Endodermal cell (in vitro differentiated cells): ENCODE measurements around the gene LRRC7. TPM values are rescaled to one million over a fixed set of nuclear protein-coding genes. Genes with fewer than 3 reads are reported as not detected.

Experiments used
- DNase-seq: peaks from one replicate; pipeline ENCODE4 v3.0.0-alpha.2; 2017
- H3K27ac ChIP-seq: 2 replicates; pipeline ENCODE4 v1.5.1; 2013; ENCODE audit warnings: mild to moderate bottlenecking, low read depth, low read length, moderate library complexity
- H3K27me3 ChIP-seq: 2 replicates; pipeline ENCODE4 v1.6.1; 2013; ENCODE audit warnings: mild to moderate bottlenecking, low read length, moderate library complexity; ENCODE audit not compliant: insufficient read depth, control insufficient read depth, poor library complexity, severe bottlenecking
- H3K36me3 ChIP-seq: 2 replicates; pipeline ENCODE4 v1.7.0; 2013; ENCODE audit warnings: mild to moderate bottlenecking, low read length, moderate library complexity; ENCODE audit not compliant: control insufficient read depth, insufficient read depth
- H3K4me1 ChIP-seq: one replicate; pipeline ENCODE4 v1.7.0; 2013; ENCODE audit warnings: low read length; ENCODE audit not compliant: control insufficient read depth, insufficient read depth
- H3K4me3 ChIP-seq: 2 replicates; pipeline ENCODE4 v1.5.1; 2013; ENCODE audit warnings: mild to moderate bottlenecking, low read length, moderate library complexity
- H3K9ac ChIP-seq: 2 replicates; pipeline ENCODE4 v1.6.1; 2013; ENCODE audit warnings: mild to moderate bottlenecking, low read length, moderate library complexity; ENCODE audit not compliant: poor library complexity, severe bottlenecking; ENCODE audit errors: extremely low read depth
- H3K9me3 ChIP-seq: 2 replicates; pipeline ENCODE4 v1.6.1; 2013; ENCODE audit warnings: mild to moderate bottlenecking, low read length, moderate library complexity; ENCODE audit not compliant: control insufficient read depth
- H3K27ac Mint-ChIP-seq: 2 replicates; pipeline ENCODE4 v1.8.0; 2020; ENCODE audit warnings: mixed read lengths
- H3K27me3 Mint-ChIP-seq: 2 replicates; pipeline ENCODE4 v1.8.0; 2021; ENCODE audit warnings: mild to moderate bottlenecking, mixed read lengths; ENCODE audit not compliant: insufficient read depth
- H3K36me3 Mint-ChIP-seq: 2 replicates; pipeline ENCODE4 v1.8.0; 2020; ENCODE audit warnings: low read depth, mixed read lengths
- H3K4me1 Mint-ChIP-seq: 2 replicates; pipeline ENCODE4 v1.8.0; 2020; ENCODE audit warnings: mixed read lengths
- H3K4me3 Mint-ChIP-seq: 2 replicates; pipeline ENCODE4 v1.8.0; 2020; ENCODE audit warnings: mild to moderate bottlenecking, moderate library complexity, mixed read lengths
- H3K9me3 Mint-ChIP-seq: 2 replicates; pipeline ENCODE4 v1.8.0; 2020; ENCODE audit warnings: mild to moderate bottlenecking, mixed read lengths
- WGBS, 2 experiments: methylation state at CpG; one replicate each; pipeline versions ENCODE4 v1.1.5 to v1.1.7; 2013; ENCODE audit warnings: missing lambda C conversion rate in 2 of 2, mixed read lengths in 1 of 2; ENCODE audit not compliant: insufficient coverage in 1 of 2, insufficient read length in 1 of 2; 5-methylcytosine and 5-hydroxymethylcytosine counted together
- total RNA-seq, 2 donors: library from RNA; stranded (reverse); fragmentation: NEBNext Ultra II Directional in 1 of 2; extraction: Animal tissue kit (Norgen Biotek cat#: 25700) in 1 of 2; gene quantifications; 2 replicates in 1 of 2; 3 replicates in 1 of 2; pipeline ENCODE4 v1.2.1, GENCODE V29; 2021
- TF ChIP-seq, protein P1 (sequence below): fragments of 200-600 bp; sonication (generic); conservative IDR thresholded peaks from 2 replicates; pipeline ENCODE4 v1.5.0; 2021; ENCODE audit warnings: antibody characterized with exemption, mild to moderate bottlenecking

Gene LRRC7
- total RNA-seq, 2 donors from 2014 or later: 1.4 to 2.2 TPM

DNA sequence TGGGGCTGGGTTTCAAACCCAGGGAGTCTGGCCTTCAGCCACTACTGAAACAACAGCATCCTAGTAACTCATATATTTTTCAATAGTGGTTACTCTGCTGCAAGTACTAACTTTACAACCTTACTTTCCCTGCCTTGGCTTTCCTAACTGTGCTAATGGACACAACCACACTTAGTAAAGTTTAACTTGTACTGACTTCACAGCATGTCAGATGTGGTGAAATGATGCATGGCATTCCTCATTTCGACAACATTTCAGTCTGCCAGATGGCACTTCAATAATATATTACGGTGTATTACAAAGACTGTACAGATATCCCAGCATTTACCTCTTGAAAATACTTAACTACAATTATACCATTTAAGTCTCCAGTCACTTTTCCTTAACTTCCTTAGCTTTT, 27.8 kb downstream of the LRRC7 start:
- no peaks in the 10 kb centered on the region for H3K36me3 Mint-ChIP-seq
- no peak overlapping the region for H3K4me3 ChIP-seq
- no peaks in the 10 kb centered on the region for H3K9me3 ChIP-seq
- H3K9ac ChIP-seq: no peak overlapping the region
- DNase-seq: no peak
- no peaks in the 10 kb centered on the region for H3K27me3 ChIP-seq
- H3K27me3 Mint-ChIP-seq: no peaks in the 10 kb centered on the region
- no peaks in the 10 kb centered on the region for H3K4me1 ChIP-seq
- H3K4me3 Mint-ChIP-seq: no peak overlapping the region
- TF ChIP-seq, protein P1, sequence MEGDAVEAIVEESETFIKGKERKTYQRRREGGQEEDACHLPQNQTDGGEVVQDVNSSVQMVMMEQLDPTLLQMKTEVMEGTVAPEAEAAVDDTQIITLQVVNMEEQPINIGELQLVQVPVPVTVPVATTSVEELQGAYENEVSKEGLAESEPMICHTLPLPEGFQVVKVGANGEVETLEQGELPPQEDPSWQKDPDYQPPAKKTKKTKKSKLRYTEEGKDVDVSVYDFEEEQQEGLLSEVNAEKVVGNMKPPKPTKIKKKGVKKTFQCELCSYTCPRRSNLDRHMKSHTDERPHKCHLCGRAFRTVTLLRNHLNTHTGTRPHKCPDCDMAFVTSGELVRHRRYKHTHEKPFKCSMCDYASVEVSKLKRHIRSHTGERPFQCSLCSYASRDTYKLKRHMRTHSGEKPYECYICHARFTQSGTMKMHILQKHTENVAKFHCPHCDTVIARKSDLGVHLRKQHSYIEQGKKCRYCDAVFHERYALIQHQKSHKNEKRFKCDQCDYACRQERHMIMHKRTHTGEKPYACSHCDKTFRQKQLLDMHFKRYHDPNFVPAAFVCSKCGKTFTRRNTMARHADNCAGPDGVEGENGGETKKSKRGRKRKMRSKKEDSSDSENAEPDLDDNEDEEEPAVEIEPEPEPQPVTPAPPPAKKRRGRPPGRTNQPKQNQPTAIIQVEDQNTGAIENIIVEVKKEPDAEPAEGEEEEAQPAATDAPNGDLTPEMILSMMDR: no peak
- H3K4me1 Mint-ChIP-seq: no peaks in the 10 kb centered on the region
- no peaks in the 10 kb centered on the region for H3K36me3 ChIP-seq
- H3K27ac Mint-ChIP-seq: no peak overlapping the region
- no peaks in the 10 kb centered on the region for H3K9me3 Mint-ChIP-seq
- WGBS, 2 experiments: 95 to 100% methylated on average over 2 of the region's 2 CpGs
- no peak overlapping the region for H3K27ac ChIP-seq

DNA sequence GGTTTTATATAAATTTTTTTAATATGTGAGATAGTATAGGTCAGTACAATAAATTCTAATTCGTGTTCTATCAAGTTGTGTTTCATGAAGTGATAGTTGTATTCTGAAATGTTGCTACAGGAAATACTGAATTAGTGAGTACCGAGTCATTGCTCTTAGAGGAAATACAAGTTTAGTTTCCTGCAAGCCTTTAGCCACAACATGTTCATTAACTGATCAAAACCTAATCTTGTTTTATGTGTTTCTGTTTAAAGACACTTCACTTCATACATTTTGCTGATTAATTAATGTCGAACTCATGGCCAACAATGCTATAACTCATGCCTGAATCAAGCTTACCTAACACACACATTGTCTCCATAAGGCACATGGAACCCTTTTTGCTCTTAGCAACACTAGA, 43.6 kb downstream of the LRRC7 start:
- no peak overlapping the region for H3K27ac Mint-ChIP-seq
- no peaks in the 10 kb centered on the region for H3K36me3 Mint-ChIP-seq
- no peak for DNase-seq
- H3K4me3 ChIP-seq: no peak overlapping the region
- no peak overlapping the region for H3K27ac ChIP-seq
- H3K27me3 Mint-ChIP-seq: peaks cover 3% of the 10 kb centered on the region
- no peaks in the 10 kb centered on the region for H3K36me3 ChIP-seq
- H3K9me3 Mint-ChIP-seq: no peaks in the 10 kb centered on the region
- TF ChIP-seq, protein P1: no peak
- H3K4me3 Mint-ChIP-seq: no peak overlapping the region
- H3K27me3 ChIP-seq: no peaks in the 10 kb centered on the region
- WGBS, 2 experiments: 83 to 88% methylated on average over 2 to 3 of the region's 3 CpGs
- H3K9me3 ChIP-seq: no peaks in the 10 kb centered on the region
- H3K9ac ChIP-seq: no peak overlapping the region
- H3K4me1 Mint-ChIP-seq: peaks cover 7% of the 10 kb centered on the region
- no peaks in the 10 kb centered on the region for H3K4me1 ChIP-seq

DNA sequence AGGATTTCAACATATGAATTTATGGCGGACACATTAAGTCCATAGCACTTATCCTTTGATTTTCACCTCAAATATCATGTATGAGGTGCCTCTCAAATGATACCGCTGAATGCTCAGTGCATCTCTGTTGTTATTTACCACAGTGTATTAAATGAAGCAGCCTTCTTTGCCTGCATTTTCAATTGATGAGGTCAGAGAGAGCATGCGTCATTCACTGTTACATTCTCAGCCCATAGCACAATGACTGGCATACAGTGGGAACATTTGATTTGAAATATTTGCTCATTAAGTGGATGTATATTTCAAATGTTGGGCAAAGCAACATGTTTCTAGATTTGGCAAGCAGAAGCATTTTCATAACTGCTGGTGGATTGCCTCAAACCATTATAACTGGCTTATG, 45.7 kb downstream of the LRRC7 start:
- DNase-seq: no peak
- Mint-ChIP-seq H3K4me1 (peaks cover 7% of the 10 kb centered on the region), H3K27me3 (no peaks in the 10 kb centered on the region), H3K9me3 (no peaks in the 10 kb centered on the region), H3K27ac (no peak overlapping the region), H3K36me3 (no peaks in the 10 kb centered on the region), H3K4me3 (no peak overlapping the region)
- WGBS, 2 experiments: 96 to 100% methylated on average over 2 to 3 of the region's 3 CpGs
- H3K27me3 ChIP-seq: no peaks in the 10 kb centered on the region
- H3K4me3 ChIP-seq: no peak overlapping the region
- H3K4me1 ChIP-seq: no peaks in the 10 kb centered on the region
- no peaks in the 10 kb centered on the region for H3K9me3 ChIP-seq
- no peak overlapping the region for H3K27ac ChIP-seq
- H3K9ac ChIP-seq: no peak overlapping the region
- TF ChIP-seq, protein P1: no peak
- H3K36me3 ChIP-seq: no peaks in the 10 kb centered on the region
